Measurements from ENCODE around the gene HSD17B1. TPM values are rescaled to one million over a fixed set of nuclear protein-coding genes. Genes with fewer than 3 reads are reported as not detected.

HSD17B1 gene
- total RNA-seq, 1 donor from 2014 or later = 1.2 TPM

DNA sequence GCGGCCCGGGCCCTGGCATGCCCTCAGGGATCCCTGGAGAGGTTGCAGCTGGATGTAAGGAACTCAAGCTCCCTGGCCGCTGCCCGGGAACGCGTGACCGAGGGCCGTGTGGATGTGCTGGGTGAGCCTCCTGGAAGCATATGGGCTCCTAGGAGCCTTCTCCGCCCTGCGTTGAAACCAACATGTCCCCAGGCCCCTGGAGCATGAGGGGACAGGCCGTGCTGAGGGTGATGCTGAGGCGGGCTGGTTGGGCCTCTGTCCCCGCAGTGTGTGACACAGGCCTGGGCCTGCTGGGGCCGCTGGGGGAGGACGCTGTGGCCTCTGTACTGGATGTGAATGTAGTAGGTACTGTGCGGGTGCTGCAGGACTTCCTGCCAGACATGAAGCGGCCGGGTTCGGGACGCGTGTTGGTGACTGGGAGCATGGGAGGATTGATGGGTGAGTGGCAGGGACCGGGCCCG lies 5.7 kb upstream of the HSD17B1 start:
- no peak for DNase-seq
- TF ChIP-seq, protein P1, sequence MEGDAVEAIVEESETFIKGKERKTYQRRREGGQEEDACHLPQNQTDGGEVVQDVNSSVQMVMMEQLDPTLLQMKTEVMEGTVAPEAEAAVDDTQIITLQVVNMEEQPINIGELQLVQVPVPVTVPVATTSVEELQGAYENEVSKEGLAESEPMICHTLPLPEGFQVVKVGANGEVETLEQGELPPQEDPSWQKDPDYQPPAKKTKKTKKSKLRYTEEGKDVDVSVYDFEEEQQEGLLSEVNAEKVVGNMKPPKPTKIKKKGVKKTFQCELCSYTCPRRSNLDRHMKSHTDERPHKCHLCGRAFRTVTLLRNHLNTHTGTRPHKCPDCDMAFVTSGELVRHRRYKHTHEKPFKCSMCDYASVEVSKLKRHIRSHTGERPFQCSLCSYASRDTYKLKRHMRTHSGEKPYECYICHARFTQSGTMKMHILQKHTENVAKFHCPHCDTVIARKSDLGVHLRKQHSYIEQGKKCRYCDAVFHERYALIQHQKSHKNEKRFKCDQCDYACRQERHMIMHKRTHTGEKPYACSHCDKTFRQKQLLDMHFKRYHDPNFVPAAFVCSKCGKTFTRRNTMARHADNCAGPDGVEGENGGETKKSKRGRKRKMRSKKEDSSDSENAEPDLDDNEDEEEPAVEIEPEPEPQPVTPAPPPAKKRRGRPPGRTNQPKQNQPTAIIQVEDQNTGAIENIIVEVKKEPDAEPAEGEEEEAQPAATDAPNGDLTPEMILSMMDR (IDR thresholded peaks at IDR 0.05) = no peak
- CTCF ChIA-PET = interaction anchor here (1.9 to 2.0 kb wide), 2 partner anchors 11 to 216 kb away, joined by 5 to 9 read pairs; partner anchors contain the start of gene NAGLU
- no peak overlapping the region for H3K27ac Mint-ChIP-seq
- peaks cover 19% of the 10 kb centered on the region for H3K36me3 Mint-ChIP-seq (ENCODE audit: low read depth)
- no peak for ATAC-seq (ENCODE audit: low read depth)
- H3K4me1 Mint-ChIP-seq = peaks cover 10% of the 10 kb centered on the region
- POLR2A ChIA-PET = interaction anchor here (2.6 kb wide), 1 partner anchor 10 kb away, joined by 18 read pairs; the partner anchor contains the start of gene NAGLU
- H3K9me3 Mint-ChIP-seq = no peaks in the 10 kb centered on the region
- H3K27me3 Mint-ChIP-seq = no peaks in the 10 kb centered on the region
- intact Hi-C loops (cut with micrococcal nuclease) = no loop called here
- H3K4me3 Mint-ChIP-seq = no peak overlapping the region

DNA sequence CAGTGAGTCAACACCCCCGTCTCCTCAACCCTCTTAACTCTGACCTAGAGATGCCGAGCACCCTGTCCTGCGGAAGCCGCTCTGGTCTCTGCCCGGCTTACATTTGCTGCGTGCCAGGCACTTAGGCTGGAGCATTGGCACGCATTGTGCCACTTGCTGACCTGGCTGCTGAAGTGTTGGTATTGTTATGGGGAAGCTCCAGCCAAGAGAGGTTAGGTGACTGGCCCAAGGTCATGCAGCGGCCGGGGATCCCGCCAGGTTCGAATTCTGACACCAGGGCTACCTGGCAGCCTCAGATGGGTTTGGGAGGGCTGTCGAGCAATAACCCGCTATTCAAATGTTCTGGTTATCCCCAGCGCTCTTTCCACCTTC lies 5.0 kb upstream of the HSD17B1 start:
- Mint-ChIP-seq H3K36me3 (ENCODE audit: low read depth) (peaks cover 19% of the 10 kb centered on the region), H3K27ac (no peak overlapping the region), H3K9me3 (no peaks in the 10 kb centered on the region), H3K27me3 (no peaks in the 10 kb centered on the region), H3K4me3 (no peak overlapping the region), H3K4me1 (peaks cover 12% of the 10 kb centered on the region)
- DNase-seq = no peak
- CTCF ChIA-PET = interaction anchor here (1.0 to 2.0 kb wide), 8 partner anchors 11 to 216 kb away, joined by 3 to 19 read pairs (median 4); partner anchors contain the start of genes NAGLU and PSMC3IP
- POLR2A ChIA-PET = interaction anchor here (0.6 to 2.6 kb wide), 9 partner anchors 10 to 618 kb away, joined by 3 to 23 read pairs (median 6); partner anchors contain the start of genes BECN1, MLX, NAGLU and PSMC3IP
- intact Hi-C loops (cut with micrococcal nuclease) = no loop called here
- ATAC-seq (ENCODE audit: low read depth) = no peak
- TF ChIP-seq, protein P1 (IDR thresholded peaks at IDR 0.05) = no peak

DNA sequence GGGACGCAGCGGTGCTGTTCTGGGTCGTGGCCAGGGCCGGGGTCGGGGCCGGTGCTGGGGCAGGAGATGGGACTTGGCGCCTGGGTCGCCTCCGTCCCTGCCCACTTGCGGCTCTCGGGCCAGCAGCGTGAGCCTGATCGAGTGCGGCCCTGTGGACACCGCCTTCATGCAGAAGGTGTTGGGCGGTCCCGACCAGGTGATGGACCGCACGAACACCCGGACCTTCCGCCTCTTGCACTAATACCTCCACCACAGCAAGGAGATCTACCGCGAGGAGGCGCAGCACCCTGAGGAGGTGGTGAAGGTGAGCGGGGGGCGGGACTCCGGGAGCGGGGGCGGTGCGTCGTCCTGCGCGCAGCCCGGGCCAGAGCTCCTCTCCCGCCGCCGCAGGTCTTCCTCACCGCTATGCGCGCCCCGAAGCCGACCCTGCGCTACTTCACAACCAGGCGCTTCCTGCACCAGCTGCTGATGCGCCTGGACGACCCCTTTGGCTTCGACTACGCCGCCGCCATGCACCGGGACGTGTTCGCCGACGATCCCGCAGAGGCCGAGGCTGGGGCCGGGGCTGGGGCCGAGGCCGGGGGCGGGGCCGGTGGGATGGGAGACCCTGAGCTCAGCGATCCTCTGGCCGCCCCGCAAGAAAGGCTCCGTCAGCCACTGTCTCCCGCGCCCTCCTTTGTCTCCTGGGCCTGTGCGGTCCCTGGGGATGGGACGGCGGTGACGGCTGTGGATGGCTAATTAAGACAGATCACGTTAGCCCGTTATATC lies 4.5 kb upstream of the HSD17B1 start:
- peak; percentile 81 for DNase-seq
- H3K4me1 Mint-ChIP-seq = peaks cover 17% of the 10 kb centered on the region
- TF ChIP-seq, protein P1 (IDR thresholded peaks at IDR 0.05) = no peak
- peaks cover 14% of the 10 kb centered on the region for H3K36me3 Mint-ChIP-seq (ENCODE audit: low read depth)
- no peaks in the 10 kb centered on the region for H3K9me3 Mint-ChIP-seq
- peak; percentile 97 for ATAC-seq (ENCODE audit: low read depth)
- intact Hi-C loops (cut with micrococcal nuclease) = no loop called here
- ChIA-PET POLR2A (interaction anchor here (0.6 to 2.6 kb wide), 11 partner anchors 10 to 767 kb away, joined by 3 to 23 read pairs (median 6); partner anchors contain the start of genes BECN1, MLX, NAGLU and PSMC3IP), CTCF (interaction anchor here (0.7 to 2.0 kb wide), 10 partner anchors 11 to 215 kb away, joined by 3 to 19 read pairs (median 4); partner anchors contain the start of genes NAGLU and PSMC3IP)
- H3K4me3 Mint-ChIP-seq = peak overlapping the region; percentile 66
- no peaks in the 10 kb centered on the region for H3K27me3 Mint-ChIP-seq
- H3K27ac Mint-ChIP-seq = no peak overlapping the region

DNA sequence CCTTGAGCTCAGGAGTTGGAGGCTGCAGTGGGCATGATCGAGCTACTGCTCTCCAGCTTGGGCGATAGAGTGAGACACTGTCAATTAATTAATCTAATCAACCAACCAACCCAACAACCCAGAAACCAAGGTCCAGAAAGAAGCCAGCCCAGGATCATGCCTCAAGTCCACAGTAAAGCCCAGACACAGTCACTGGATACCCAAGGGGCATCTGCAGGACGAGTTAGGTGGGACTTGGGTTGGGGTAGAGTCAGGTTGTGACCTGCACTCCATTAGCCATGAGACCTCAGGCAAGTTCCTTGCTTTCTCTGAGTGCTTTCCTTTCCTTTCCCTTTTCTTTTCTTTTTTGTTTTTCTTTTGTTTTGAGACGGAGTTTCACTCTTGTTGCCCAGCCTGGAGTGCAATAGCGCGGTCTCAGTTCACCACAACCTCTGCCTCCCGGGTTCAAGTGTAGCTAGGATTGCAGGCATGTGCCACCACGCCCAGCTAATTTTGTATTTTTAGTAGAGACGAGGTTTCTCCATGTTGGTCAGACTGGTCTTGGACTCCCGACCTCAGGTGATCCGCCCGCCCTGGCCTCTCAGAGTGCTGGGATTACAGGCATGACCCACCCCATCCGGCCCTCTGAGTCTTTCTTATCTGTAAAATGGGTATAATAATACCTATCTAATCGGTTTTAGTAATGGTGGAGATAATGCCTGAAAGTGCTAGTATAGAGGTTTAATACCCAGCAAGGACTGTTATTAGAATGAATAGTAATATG lies 3.5 kb upstream of the HSD17B1 start:
- H3K27me3 Mint-ChIP-seq = no peaks in the 10 kb centered on the region
- ChIA-PET POLR2A (interaction anchor here (0.9 to 2.6 kb wide), 9 partner anchors 9 to 766 kb away, joined by 3 to 23 read pairs (median 6); partner anchors contain the start of genes BECN1, MLX, NAGLU and PSMC3IP), CTCF (interaction anchor here (1.1 to 1.6 kb wide), 5 partner anchors 12 to 135 kb away, joined by 3 to 19 read pairs (median 3); partner anchors contain the start of gene PSMC3IP)
- H3K9me3 Mint-ChIP-seq = no peaks in the 10 kb centered on the region
- no peak for DNase-seq
- no peak for ATAC-seq (ENCODE audit: low read depth)
- TF ChIP-seq, protein P1 (IDR thresholded peaks at IDR 0.05) = no peak
- peaks cover 6% of the 10 kb centered on the region for H3K36me3 Mint-ChIP-seq (ENCODE audit: low read depth)
- peak overlapping the region; percentile 66 for H3K4me3 Mint-ChIP-seq
- peaks cover 23% of the 10 kb centered on the region for H3K4me1 Mint-ChIP-seq
- H3K27ac Mint-ChIP-seq = no peak overlapping the region
- intact Hi-C loops (cut with micrococcal nuclease) = no loop called here
